Stomach (tissue), 4 donors: ENCODE data around the gene ARL16.

Experiments used
- POLR2A ChIP-seq, 4 donors: fragments of 450-650 bp; IDR thresholded peaks; one replicate each; pipeline ENCODE4 v1.6.1; 2016; ENCODE audit warnings: antibody characterized with exemption in 4 of 4, control low read depth in 2 of 4, mild to moderate bottlenecking in 1 of 4, moderate library complexity in 1 of 4
- POLR2AphosphoS5 ChIP-seq, 3 donors: sonication (generic); formaldehyde crosslinking; IDR thresholded peaks; one replicate each; pipeline ENCODE4 v1.6.1; 2016; ENCODE audit warnings: antibody characterized with exemption in 3 of 3
- TF ChIP-seq, protein P1 (sequence below), 7 experiments: fragments of 450-650 bp in 4 of 7; fragments of 200-600 bp in 3 of 7; sonication (generic) in 3 of 7; IDR thresholded peaks; one replicate each; pipeline ENCODE4 v1.5.1; 2016 to 2019; ENCODE audit warnings: antibody characterized with exemption in 7 of 7, control low read depth in 2 of 7, mild to moderate bottlenecking in 1 of 7

DNA sequence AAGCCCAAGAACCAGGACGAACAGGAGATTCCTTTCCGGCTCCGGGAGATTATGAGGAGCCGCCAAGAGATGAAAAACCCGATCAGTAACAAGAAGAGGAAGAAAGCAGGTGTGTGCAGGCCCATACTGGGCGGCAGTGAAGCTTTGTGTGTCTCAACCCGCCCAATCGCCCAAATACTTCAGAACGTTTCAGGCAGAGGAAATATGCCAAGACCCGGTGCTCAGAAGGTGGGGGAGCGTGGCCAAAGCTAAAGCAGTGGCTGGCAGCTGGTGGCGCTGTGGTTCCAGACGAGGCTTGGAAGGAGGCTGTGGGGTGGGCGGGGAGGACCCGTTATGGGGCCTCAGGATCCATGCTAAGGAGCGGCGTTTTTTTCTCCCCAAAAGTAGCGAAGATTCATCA is 15.8 kb downstream of the ARL16 start:
- TF ChIP-seq POLR2A (IDR thresholded peaks at IDR 0.05) (no peak), POLR2AphosphoS5 (IDR thresholded peaks at IDR 0.05) (no peak)
- TF ChIP-seq, protein P1, sequence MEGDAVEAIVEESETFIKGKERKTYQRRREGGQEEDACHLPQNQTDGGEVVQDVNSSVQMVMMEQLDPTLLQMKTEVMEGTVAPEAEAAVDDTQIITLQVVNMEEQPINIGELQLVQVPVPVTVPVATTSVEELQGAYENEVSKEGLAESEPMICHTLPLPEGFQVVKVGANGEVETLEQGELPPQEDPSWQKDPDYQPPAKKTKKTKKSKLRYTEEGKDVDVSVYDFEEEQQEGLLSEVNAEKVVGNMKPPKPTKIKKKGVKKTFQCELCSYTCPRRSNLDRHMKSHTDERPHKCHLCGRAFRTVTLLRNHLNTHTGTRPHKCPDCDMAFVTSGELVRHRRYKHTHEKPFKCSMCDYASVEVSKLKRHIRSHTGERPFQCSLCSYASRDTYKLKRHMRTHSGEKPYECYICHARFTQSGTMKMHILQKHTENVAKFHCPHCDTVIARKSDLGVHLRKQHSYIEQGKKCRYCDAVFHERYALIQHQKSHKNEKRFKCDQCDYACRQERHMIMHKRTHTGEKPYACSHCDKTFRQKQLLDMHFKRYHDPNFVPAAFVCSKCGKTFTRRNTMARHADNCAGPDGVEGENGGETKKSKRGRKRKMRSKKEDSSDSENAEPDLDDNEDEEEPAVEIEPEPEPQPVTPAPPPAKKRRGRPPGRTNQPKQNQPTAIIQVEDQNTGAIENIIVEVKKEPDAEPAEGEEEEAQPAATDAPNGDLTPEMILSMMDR (IDR thresholded peaks at IDR 0.05) = no peak
